ENCODE data around the gene FICD. TPM values are rescaled to one million over a fixed set of nuclear protein-coding genes. Genes with fewer than 3 reads are reported as not detected.

FICD gene
- total RNA-seq, 4 donors from 2014 or later, result 1.1 to 9.6 (median 6.2) TPM

DNA sequence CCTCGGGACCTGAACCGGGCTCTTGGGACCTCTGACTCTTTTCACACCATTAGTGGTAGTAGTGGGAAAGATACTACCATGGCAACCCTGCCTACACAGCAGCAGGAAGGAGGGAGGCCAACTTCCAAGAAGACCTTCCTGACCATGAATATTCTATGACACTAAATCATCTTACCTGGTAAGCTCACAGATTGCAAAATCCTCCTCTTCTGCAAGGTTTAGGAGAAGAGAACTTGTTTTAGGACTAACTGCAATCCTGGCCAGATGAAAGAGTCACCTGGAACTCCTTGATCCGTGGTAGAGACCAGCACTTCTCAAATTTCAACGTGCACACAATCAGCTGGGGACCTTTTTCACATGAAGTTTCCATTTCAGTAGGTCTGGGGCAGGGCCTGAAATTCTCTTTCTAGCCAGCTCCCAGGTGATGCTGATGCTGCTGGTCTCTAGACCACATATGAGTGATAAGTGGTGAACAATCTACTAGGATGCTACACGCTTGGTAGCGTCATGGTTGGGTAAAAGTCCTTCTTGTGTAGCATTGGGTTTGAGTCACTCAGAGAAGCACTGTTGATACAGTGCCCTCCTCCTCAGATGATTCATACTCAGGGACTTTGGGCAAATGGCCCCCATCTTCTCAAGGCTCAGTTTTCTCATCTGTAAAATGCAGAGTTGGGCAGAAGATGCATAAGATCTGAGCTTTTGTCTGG is 35.6 kb upstream of the FICD start:
- no peak for DNase-seq
- no peak overlapping the region for H3K4me3 ChIP-seq
- no peaks in the 10 kb centered on the region for H3K36me3 ChIP-seq
- no peak overlapping the region for H3K27ac ChIP-seq
- H3K9me3 ChIP-seq, result no peaks in the 10 kb centered on the region
- no peaks in the 10 kb centered on the region for H3K4me1 ChIP-seq
- no peaks in the 10 kb centered on the region for H3K27me3 ChIP-seq
- intact Hi-C loops (cut with DNase I; ENCODE audit: low total_unique reads), result no loop called here
- TF ChIP-seq CTCF (IDR thresholded peaks at IDR 0.05), result no peak
- no peak for TF ChIP-seq EP300 (IDR thresholded peaks at IDR 0.05; ENCODE audit: low read depth)
- no peak for TF ChIP-seq POLR2AphosphoS5 (IDR thresholded peaks at IDR 0.05)
- TF ChIP-seq POLR2A (IDR thresholded peaks at IDR 0.05), result no peak
- 56 to 59% methylated on average over 6 of the region's 6 CpGs for WGBS, 2 donors (ENCODE audit: low coverage in 1 of 2)
- in situ Hi-C loops (cut with MboI; ENCODE audit: low pct_ligation_motif_present in 1 of 4, low pct_unique_long_range_greater_than_20kb in 1 of 4, low sequenced_read_pairs in 3 of 4), result no loop called here

GRCh38 chr12:108482717-108483212 is 32.3 kb upstream of the FICD start:
- H3K4me1 ChIP-seq, result no peaks in the 10 kb centered on the region
- H3K4me3 ChIP-seq, result no peak overlapping the region
- 36 to 60% methylated on average over 3 to 11 of the region's 11 CpGs for WGBS, 2 donors (ENCODE audit: low coverage in 1 of 2)
- H3K27ac ChIP-seq, result no peak overlapping the region
- H3K27me3 ChIP-seq, result peaks cover 3% of the 10 kb centered on the region
- no peak for DNase-seq
- in situ Hi-C loops (cut with MboI; ENCODE audit: low pct_ligation_motif_present in 1 of 4, low pct_unique_long_range_greater_than_20kb in 1 of 4, low sequenced_read_pairs in 3 of 4), result no loop called here
- H3K9me3 ChIP-seq, result peaks cover 0 to 3% of the 10 kb centered on the region in 2 donors
- intact Hi-C loops (cut with DNase I; ENCODE audit: low total_unique reads), result no loop called here
- H3K36me3 ChIP-seq, result no peaks in the 10 kb centered on the region
- TF ChIP-seq EP300 (IDR thresholded peaks at IDR 0.05; ENCODE audit: low read depth) (no peak), POLR2A (IDR thresholded peaks at IDR 0.05) (no peak), CTCF (IDR thresholded peaks at IDR 0.05) (no peak), POLR2AphosphoS5 (IDR thresholded peaks at IDR 0.05) (no peak)

DNA sequence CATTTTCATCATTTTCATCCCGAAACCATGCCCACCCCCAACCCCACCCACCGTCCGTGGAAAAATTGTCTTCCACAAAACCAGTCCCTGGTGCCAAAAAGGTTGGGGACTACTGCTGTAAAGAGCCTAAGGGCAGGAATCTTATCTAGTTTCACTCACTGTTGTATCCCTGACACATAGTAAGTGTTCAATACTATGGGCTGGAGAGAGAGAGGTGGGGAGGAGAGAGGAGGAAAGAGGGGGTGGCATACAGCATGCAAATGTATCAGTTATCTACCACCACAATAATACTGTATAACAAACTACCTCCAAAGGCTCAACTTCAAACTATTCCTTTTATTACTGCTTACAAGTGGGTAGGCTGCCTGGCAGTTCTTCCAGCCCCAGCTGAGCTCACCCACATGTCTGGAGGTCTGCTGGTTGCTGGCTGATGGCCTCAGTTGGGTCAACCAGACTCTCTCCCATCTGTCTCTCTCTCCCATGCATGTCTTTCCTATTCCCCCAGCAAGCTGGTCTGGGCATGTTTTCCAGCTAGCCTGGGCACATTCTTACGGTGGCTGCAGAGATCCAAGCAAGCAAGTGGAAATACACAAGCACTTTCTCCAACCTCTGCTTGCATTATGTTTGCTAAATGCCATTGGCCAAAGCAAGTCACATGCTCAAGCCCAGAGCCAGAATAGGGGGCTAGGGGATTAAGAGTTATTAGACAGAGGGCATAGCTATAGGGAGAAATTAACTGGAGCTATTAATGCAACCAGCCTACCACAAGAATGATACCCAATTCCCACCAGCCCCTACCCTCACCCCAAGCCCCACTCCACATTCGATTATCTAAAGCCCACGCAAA is 31.6 kb upstream of the FICD start:
- Histone ChIP-seq H3K27me3 (peaks cover 3% of the 10 kb centered on the region), H3K4me1 (no peaks in the 10 kb centered on the region), H3K4me3 (no peak overlapping the region), H3K36me3 (no peaks in the 10 kb centered on the region), H3K27ac (no peak overlapping the region), H3K9me3 (peaks cover 0 to 3% of the 10 kb centered on the region in 2 donors)
- no peak for TF ChIP-seq POLR2A (IDR thresholded peaks at IDR 0.05)
- DNase-seq, result no peak
- WGBS, 2 donors (ENCODE audit: low coverage in 1 of 2), result 56 to 75% methylated on average over 4 to 6 of the region's 6 CpGs
- in situ Hi-C loops (cut with MboI; ENCODE audit: low pct_ligation_motif_present in 1 of 4, low pct_unique_long_range_greater_than_20kb in 1 of 4, low sequenced_read_pairs in 3 of 4) (no loop called here), intact Hi-C loops (cut with DNase I; ENCODE audit: low total_unique reads) (no loop called here)

GRCh38 chr12:108484431-108484830 is 30.6 kb upstream of the FICD start:
- Histone ChIP-seq H3K9me3 (peaks cover 0 to 3% of the 10 kb centered on the region in 2 donors), H3K27ac (no peak overlapping the region), H3K4me1 (no peaks in the 10 kb centered on the region), H3K4me3 (no peak overlapping the region), H3K36me3 (no peaks in the 10 kb centered on the region), H3K27me3 (peaks cover 3% of the 10 kb centered on the region)
- in situ Hi-C loops (cut with MboI; ENCODE audit: low pct_ligation_motif_present in 1 of 4, low pct_unique_long_range_greater_than_20kb in 1 of 4, low sequenced_read_pairs in 3 of 4), result no loop called here
- no peak for DNase-seq
- intact Hi-C loops (cut with DNase I; ENCODE audit: low total_unique reads), result no loop called here
- no peak for TF ChIP-seq EP300 (IDR thresholded peaks at IDR 0.05; ENCODE audit: low read depth)
- no peak for TF ChIP-seq POLR2AphosphoS5 (IDR thresholded peaks at IDR 0.05)
- TF ChIP-seq POLR2A (IDR thresholded peaks at IDR 0.05), result no peak
- TF ChIP-seq CTCF (IDR thresholded peaks at IDR 0.05), result no peak
- WGBS, 2 donors (ENCODE audit: low coverage in 1 of 2), result 66 to 100% methylated on average over 1 to 2 of the region's 2 CpGs
